GM18867 (cell line): ENCODE measurements around the gene FBXW8.

Experiments used
- ATAC-seq: cut with Tn5 transposase; IDR thresholded peaks from one replicate; pipeline ENCODE4 v1.9.1; 2021; ENCODE audit warnings: mild to moderate bottlenecking, moderate library complexity; ENCODE audit not compliant: unreplicated experiment

Gene FBXW8

GRCh38 chr12:116954710-116955381 is 44.1 kb downstream of the FBXW8 start:
- ATAC-seq = no peak

- ATAC-seq = no peak
Measured at GRCh38 chr12:116955382-116956021, 44.8 kb downstream of the FBXW8 start.

- ATAC-seq = no peak
Measured at GRCh38 chr12:116958402-116959197, 47.9 kb downstream of the FBXW8 start.

- ATAC-seq = no peak
Measured at GRCh38 chr12:116959198-116959460, 48.4 kb downstream of the FBXW8 start.

GRCh38 chr12:116959845-116960514 is 49.2 kb downstream of the FBXW8 start:
- peak; percentile 98 for ATAC-seq

- ATAC-seq = no peak
Measured at GRCh38 chr12:116962197-116962596, 51.4 kb downstream of the FBXW8 start.

- no peak for ATAC-seq
Measured at GRCh38 chr12:116962783-116963356, 52.1 kb downstream of the FBXW8 start.

- no peak for ATAC-seq
Measured at GRCh38 chr12:116964054-116965050, 53.6 kb downstream of the FBXW8 start.

- ATAC-seq = no peak
Measured at GRCh38 chr12:116968986-116969385, 58.2 kb downstream of the FBXW8 start.

- ATAC-seq = no peak
Measured at GRCh38 chr12:116969615-116970585, 59.1 kb downstream of the FBXW8 start.

- ATAC-seq = no peak
Measured at GRCh38 chr12:116971222-116971621, 60.5 kb downstream of the FBXW8 start.

- ATAC-seq = no peak
Measured at GRCh38 chr12:116975779-116976393, 65.1 kb downstream of the FBXW8 start.

GRCh38 chr12:116977465-116978380 is 67.0 kb downstream of the FBXW8 start:
- ATAC-seq = peak; percentile 62

- no peak for ATAC-seq
Measured at GRCh38 chr12:116978791-116979508, 68.2 kb downstream of the FBXW8 start.

GRCh38 chr12:116980083-116980482 is 69.3 kb downstream of the FBXW8 start:
- ATAC-seq = no peak

- ATAC-seq = no peak
Measured at GRCh38 chr12:116982791-116983411, 72.2 kb downstream of the FBXW8 start.
